Keratinocyte (primary cell): Measurements from ENCODE around the gene MARS1.

Source experiments
- EZH2 ChIP-seq: IDR thresholded peaks from one replicate; pipeline ENCODE4 v1.6.1; 2012; ENCODE audit warnings: inconsistent platforms, mild to moderate bottlenecking, low read length, moderate library complexity
- TF ChIP-seq, protein P1 (sequence below), 3 experiments: IDR thresholded peaks in 1 of 3; conservative IDR thresholded peaks in 1 of 3; optimal IDR thresholded peaks in 1 of 3; 2 replicates in 2 of 3; 3 replicates in 1 of 3; pipeline versions ENCODE3 to v1.5.1; 2011; ENCODE audit warnings: low read length in 3 of 3, mild to moderate bottlenecking in 3 of 3, moderate library complexity in 2 of 3, control low read depth in 1 of 3, inconsistent platforms in 1 of 3; ENCODE audit not compliant: insufficient read depth in 2 of 3; ENCODE audit errors: extremely low read depth in 1 of 3

DNA sequence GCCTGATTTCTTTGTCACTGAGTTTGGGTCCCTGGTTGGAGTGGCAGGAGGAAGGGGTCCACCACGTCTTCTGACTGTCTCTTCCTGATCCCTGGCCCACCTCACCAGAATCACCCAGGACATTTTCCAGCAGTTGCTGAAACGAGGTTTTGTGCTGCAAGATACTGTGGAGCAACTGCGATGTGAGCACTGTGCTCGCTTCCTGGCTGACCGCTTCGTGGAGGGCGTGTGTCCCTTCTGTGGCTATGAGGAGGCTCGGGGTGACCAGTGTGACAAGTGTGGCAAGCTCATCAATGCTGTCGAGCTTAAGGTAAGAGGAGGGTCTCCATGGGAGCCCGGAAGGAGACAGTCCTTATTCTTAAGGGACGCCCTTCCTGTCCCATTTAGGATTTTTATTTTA is 12.3 kb downstream of the MARS1 start:
- TF ChIP-seq, protein P1, sequence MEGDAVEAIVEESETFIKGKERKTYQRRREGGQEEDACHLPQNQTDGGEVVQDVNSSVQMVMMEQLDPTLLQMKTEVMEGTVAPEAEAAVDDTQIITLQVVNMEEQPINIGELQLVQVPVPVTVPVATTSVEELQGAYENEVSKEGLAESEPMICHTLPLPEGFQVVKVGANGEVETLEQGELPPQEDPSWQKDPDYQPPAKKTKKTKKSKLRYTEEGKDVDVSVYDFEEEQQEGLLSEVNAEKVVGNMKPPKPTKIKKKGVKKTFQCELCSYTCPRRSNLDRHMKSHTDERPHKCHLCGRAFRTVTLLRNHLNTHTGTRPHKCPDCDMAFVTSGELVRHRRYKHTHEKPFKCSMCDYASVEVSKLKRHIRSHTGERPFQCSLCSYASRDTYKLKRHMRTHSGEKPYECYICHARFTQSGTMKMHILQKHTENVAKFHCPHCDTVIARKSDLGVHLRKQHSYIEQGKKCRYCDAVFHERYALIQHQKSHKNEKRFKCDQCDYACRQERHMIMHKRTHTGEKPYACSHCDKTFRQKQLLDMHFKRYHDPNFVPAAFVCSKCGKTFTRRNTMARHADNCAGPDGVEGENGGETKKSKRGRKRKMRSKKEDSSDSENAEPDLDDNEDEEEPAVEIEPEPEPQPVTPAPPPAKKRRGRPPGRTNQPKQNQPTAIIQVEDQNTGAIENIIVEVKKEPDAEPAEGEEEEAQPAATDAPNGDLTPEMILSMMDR (optimal IDR thresholded peaks at IDR 0.05 in 1 of 3, IDR thresholded peaks at IDR 0.05 in 1 of 3, conservative IDR thresholded peaks at IDR 0.05 in 1 of 3; ENCODE audit: extremely low read depth in 1 of 3, insufficient read depth in 2 of 3, low read length in 3 of 3): no peak
- no peak for TF ChIP-seq EZH2
